Fibroblast of skin of right biceps (primary cell): ENCODE results near the gene HARS1.
A peak's percentile ranks its signal among the peaks of the same experiment; 100 is the strongest.
"Not testable (repeated sequence)": the region's sequence is repeated elsewhere in the genome, so short reads cannot be mapped to it uniquely, and the experiment has no call there.

Source experiments
- DNase-seq: peaks from one replicate; pipeline ENCODE4 v3.0.0-alpha.2; 2013

The HARS1 gene

DNA sequence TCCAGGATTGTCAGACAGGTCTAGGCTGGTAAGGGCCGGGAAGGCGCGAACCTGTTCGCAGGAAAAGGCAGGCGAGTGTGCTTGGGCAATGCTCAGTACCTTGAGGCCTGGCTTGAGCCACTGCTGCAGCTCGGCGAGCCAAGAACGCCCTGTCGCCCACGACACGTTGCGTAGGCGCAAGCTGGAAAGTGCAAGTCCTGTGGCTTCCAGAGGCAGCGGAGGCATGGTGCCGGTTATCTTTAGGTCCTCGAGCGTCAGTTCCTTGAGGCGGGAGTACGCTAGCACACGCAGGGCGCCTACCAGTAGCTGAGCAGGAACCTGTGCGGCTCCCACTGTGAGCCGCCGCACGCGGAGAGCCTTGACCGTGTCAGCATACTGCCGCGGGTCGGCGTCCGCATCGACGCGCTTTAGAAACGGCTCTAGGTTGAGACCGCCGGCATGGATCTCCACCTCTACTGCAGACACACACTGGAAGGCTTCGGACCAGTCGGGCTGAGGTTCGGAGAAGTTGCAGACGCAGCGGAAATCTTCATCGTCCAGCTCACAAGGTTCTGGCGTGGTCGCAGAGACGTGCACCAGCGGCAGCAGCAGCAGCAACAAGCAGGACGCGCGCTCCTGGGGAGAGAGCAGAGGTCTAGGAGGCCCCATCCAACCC lies 58.7 kb downstream of the HARS1 start:
- DNase-seq, result peak; percentile 29

DNA sequence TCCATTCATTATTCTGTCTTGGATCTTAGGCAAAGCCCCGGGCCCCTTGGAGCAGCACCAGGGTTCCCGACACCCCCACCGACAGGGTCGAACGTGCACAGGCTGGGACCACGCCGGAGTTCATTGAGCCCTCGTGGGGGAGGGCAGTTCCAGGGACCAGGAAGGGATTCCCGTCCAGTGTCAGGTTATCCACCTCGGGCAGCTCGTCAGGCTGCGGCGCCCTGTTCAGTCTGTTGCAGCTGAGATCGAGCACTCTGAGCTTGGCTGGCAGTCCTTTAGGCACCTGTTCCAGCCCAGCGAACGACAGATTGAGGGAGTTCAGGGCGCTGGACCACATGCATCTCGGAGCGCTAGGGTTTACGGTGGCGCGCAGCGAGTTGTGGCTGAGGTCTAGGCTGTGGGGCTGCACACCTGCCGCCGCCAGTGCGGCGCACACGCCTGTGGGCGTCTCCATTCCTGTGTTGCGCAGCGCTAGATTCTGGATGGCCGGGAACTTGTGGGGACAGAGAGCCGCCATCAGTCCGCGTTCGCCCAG lies 59.3 kb downstream of the HARS1 start:
- DNase-seq, result no peak

DNA sequence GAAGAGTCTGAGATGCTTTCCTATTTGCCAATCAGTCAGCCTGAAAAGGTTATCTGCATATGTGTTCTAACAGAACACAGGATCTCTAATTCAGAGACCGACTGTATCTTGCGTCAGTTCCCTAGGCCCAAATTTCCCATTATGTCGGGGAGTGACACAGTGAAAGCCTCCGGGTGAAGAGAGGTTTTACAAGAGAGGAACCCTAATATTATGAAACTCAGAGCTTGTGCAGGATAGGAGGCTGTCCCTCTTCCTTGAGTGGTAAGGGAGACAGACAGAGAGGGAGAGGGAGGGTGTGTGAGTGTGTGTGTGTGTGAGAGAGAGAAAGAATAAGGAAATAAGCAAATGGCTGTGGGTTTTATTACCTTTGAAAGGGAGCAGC lies 60.1 kb downstream of the HARS1 start:
- no peak for DNase-seq

DNA sequence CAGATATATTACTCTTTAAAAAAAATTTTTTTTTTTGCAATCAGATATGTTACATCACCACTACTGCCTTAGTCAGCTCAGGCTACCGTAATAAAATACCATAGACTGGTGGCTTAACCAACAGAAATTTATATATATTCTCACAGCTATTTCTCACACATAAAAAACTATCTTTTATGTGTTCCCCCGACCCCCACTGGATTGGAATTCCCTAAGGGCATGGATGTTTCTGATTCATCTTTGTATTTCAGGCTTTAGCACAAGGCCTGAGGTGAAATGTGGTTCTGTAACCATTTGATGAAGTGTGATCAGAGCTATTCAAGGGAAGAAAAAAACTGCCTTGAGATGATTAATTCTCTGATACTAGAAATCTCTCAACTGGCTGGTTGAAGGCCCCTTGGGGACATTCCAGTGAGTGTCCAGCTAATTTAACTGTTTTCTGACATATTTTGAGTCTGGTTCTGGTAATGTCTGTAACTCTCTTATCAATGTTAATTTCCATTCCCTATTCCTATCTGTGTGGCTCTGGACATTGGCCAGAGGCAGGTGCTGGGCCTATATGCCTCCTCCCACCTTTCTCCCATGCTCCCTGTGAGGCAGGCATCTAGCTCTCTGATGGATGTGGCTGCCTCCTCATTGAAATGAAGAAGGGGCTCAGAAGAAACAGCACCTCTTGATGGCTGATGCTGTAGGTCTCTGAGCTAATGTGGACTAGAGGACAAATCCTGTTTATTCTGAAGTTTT lies 60.7 kb downstream of the HARS1 start:
- DNase-seq, result peak; percentile 41

DNA sequence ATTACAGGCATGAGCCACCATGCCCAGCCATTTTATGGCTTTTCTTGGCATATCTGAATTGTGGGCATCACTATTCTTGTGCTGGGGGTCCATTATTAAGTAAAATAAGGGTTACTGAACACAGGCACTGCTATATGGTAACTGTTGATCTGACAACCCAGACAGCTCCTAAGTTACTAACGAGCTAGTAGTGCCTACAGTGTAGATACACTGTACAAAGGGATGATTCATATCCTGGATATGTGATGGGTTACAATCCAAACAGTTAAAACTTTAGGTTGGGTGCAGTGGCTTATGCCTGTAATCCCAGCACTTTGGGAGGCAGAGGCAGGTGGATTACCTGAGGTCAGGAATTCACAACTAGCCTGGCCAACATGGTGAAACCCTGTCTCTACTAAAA lies 62.5 kb downstream of the HARS1 start:
- DNase-seq, result no peak

DNA sequence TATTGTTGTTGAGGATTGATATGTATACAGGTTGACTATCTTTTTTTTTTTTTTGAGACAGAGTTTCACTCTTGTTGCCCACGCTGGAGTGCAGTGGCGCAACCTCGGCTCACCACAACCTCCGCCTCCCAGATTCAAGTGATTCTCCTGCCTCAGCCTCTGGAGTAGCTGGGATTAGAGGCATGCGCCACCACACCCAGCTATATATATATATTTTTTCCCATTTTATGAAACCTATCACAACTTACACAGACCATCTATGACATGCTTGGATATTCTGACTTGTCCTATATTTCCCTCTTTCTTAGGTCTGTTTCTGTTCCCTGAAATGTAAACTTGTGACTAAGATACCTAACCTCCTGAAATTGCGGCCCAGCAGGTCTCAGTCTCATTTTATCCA lies 63.2 kb downstream of the HARS1 start:
- DNase-seq, result no peak

DNA sequence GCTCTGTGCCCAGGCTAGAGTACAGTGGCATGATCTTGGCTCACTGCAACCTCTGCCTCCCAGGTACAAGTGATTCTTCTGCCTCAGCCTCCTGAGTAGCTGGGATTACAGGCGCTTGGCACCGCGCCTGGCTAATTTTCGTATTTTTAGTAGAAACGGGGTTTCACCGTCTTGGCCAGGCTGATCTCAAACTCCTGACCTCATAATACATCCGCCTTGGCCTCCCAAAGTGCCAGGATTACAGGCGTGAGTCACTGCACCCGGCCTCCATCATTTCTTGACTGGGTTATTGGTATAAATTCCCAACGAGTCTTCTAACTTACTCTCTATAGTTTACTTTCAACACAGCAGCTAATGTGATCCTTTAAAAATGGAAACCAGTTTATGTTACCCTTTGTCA lies 66.3 kb downstream of the HARS1 start:
- not testable (repeated sequence) for DNase-seq
